GM12874 (cell line): Measurements from ENCODE around the gene MRC1.

Experiments
- CTCF ChIP-seq: IDR thresholded peaks from 2 replicates; pipeline ENCODE4 v1.5.1; 2011; ENCODE audit warnings: low read depth, mild to moderate bottlenecking, control low read depth, low read length, moderate library complexity; ENCODE audit not compliant: insufficient read depth

The MRC1 gene

GRCh38 chr10:17954861-17955260, 145.7 kb downstream of the MRC1 start:
- TF ChIP-seq CTCF, result no peak

- TF ChIP-seq CTCF, result no peak
Measured at GRCh38 chr10:17958049-17958448, 148.9 kb downstream of the MRC1 start.

GRCh38 chr10:17959870-17960269, 150.7 kb downstream of the MRC1 start:
- no peak for TF ChIP-seq CTCF
